Muscle layer of colon (tissue), 2 donors: ENCODE results near the gene PYY.

ENCODE experiments used
- H3K27ac ChIP-seq: one replicate; pipeline ENCODE4 v1.7.0; 2013; ENCODE audit warnings: low read depth, mild to moderate bottlenecking, low read length, moderate library complexity
- H3K27me3 ChIP-seq, 2 donors: one replicate each; pipeline ENCODE4 v1.7.0; 2013; ENCODE audit warnings: low read length in 2 of 2, mild to moderate bottlenecking in 2 of 2; ENCODE audit not compliant: insufficient read depth in 2 of 2, control insufficient read depth in 1 of 2
- H3K36me3 ChIP-seq: one replicate; pipeline ENCODE4 v1.7.0; 2013; ENCODE audit warnings: mild to moderate bottlenecking, low read length; ENCODE audit not compliant: insufficient read depth
- H3K4me1 ChIP-seq: one replicate; pipeline ENCODE4 v1.7.0; 2013; ENCODE audit warnings: mild to moderate bottlenecking, low read length; ENCODE audit not compliant: insufficient read depth
- H3K4me3 ChIP-seq, 2 donors: one replicate each; pipeline ENCODE4 v1.7.0; 2013; ENCODE audit warnings: low read length in 2 of 2, low read depth in 1 of 2, mild to moderate bottlenecking in 1 of 2, moderate library complexity in 1 of 2
- H3K9ac ChIP-seq: one replicate; pipeline ENCODE4 v1.7.0; 2013; ENCODE audit warnings: low read length
- H3K9me3 ChIP-seq: one replicate; pipeline ENCODE4 v1.7.0; 2013; ENCODE audit warnings: mild to moderate bottlenecking, low read length
- donor health status: abdominal sarcoma.
- donor health status: Adenocarcinoma of cecum.

Gene PYY

GRCh38 chr17:43911904-43912303, 41.8 kb downstream of the PYY start:
- Histone ChIP-seq H3K9ac (no peak overlapping the region), H3K4me3 (no peak overlapping the region), H3K27me3 (no peaks in the 10 kb centered on the region), H3K36me3 (no peaks in the 10 kb centered on the region), H3K4me1 (no peaks in the 10 kb centered on the region), H3K27ac (no peak overlapping the region), H3K9me3 (no peaks in the 10 kb centered on the region)

- Histone ChIP-seq H3K27ac (no peak overlapping the region), H3K4me3 (no peak overlapping the region), H3K4me1 (peaks cover 14% of the 10 kb centered on the region), H3K27me3 (no peaks in the 10 kb centered on the region), H3K9ac (no peak overlapping the region), H3K9me3 (no peaks in the 10 kb centered on the region), H3K36me3 (no peaks in the 10 kb centered on the region)
Observed at GRCh38 chr17:43909537-43910231, 44.1 kb downstream of the PYY start.

- no peaks in the 10 kb centered on the region for H3K27me3 ChIP-seq
- peak overlapping the region; percentile 83 to 87 for H3K4me3 ChIP-seq
- H3K4me1 ChIP-seq, result peaks cover 14% of the 10 kb centered on the region
- no peaks in the 10 kb centered on the region for H3K9me3 ChIP-seq
- H3K27ac ChIP-seq, result peak overlapping the region; percentile 95
- H3K36me3 ChIP-seq, result peaks cover 13% of the 10 kb centered on the region
- peak overlapping the region; percentile 94 for H3K9ac ChIP-seq
Observed at GRCh38 chr17:43907998-43908721, 45.6 kb downstream of the PYY start.

- Histone ChIP-seq H3K4me3 (peak within 1 kb of the TSS; percentile 83 to 87), H3K27me3 (no peaks in the 10 kb centered on the region), H3K4me1 (peaks cover 14% of the 10 kb centered on the region), H3K9ac (peak within 1 kb of the TSS; percentile 94), H3K9me3 (no peaks in the 10 kb centered on the region), H3K36me3 (peaks cover 13% of the 10 kb centered on the region), H3K27ac (peak within 1 kb of the TSS; percentile 95)
Observed at GRCh38 chr17:43907425-43907981, 46.2 kb downstream of the PYY start, which contains the start of gene MPP2. Gene MPP2, minus strand, starts transcription at chr17:43907536. Its CDS starts 3,076 bp downstream, at chr17:43904460.

DNA sequence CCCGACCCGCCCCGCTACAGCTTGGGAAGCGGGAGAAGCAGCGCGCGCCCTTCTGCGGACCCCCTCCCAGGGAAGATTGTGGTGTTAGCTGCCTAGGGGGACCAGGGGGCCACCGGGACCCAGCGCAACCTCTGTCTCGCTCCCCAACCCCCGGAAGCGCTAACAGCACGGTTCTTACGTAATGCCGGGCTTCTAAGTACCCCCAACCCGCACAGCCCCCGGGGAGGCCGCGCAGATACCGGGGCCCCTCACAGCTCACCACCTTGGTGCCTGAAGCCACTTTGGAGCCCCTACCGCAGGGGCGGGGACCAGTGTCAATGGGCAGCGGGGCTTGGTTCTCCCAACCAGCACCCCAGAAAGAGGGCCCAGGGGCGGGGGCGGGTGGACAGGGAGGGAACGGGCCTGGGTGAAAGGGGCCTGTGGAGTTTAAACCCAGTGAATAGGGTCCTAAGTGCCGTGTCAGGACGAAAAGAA, 46.8 kb downstream of the PYY start:
- H3K9ac ChIP-seq, result peak overlapping the region; percentile 94
- peak overlapping the region; percentile 95 for H3K27ac ChIP-seq
- H3K9me3 ChIP-seq, result no peaks in the 10 kb centered on the region
- peaks cover 13% of the 10 kb centered on the region for H3K36me3 ChIP-seq
- peaks cover 14% of the 10 kb centered on the region for H3K4me1 ChIP-seq
- H3K4me3 ChIP-seq, result peak overlapping the region; percentile 83 to 87
- no peaks in the 10 kb centered on the region for H3K27me3 ChIP-seq

- Histone ChIP-seq H3K27me3 (no peaks in the 10 kb centered on the region), H3K36me3 (peaks cover 13% of the 10 kb centered on the region), H3K27ac (peak overlapping the region; percentile 95), H3K9me3 (no peaks in the 10 kb centered on the region), H3K9ac (peak overlapping the region; percentile 94), H3K4me3 (peak overlapping the region; percentile 83 to 87), H3K4me1 (peaks cover 14% of the 10 kb centered on the region)
Observed at GRCh38 chr17:43905985-43906852, 47.5 kb downstream of the PYY start.

DNA sequence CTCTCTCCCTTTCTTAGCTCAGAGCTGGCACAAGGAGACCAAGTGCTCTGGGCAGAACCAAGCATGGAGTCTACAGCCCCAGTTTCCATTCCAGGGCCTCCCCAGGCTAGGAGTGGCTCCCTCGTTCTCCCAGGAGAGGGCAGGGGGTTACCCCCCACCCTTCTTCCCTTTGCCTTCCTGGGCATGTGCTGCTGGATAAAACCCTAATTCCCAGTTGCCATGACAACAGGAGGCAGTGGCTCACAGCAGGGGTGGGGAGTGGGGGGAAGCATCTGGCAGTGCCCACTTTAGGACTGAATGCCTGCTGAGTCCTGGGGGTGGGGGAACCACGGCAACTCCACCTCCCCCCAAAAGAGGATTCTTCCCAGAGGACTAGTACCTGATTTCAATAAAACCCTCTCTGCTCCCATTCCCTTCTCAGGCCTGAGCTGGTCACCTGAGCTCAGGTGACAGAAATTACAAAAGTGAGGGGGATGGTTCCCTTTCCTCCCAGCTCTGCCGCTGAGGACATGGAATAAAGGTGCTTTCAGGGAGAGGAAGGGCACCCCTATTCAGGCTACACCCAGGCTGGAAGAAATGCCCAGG, 48.2 kb downstream of the PYY start:
- peak overlapping the region in 1 of 2 donors; percentile 87 for H3K4me3 ChIP-seq
- H3K27ac ChIP-seq, result peak overlapping the region; percentile 95
- peaks cover 20% of the 10 kb centered on the region for H3K4me1 ChIP-seq
- peak overlapping the region; percentile 94 for H3K9ac ChIP-seq
- H3K27me3 ChIP-seq, result no peaks in the 10 kb centered on the region
- no peaks in the 10 kb centered on the region for H3K9me3 ChIP-seq
- H3K36me3 ChIP-seq, result peaks cover 13% of the 10 kb centered on the region
